Activated T-cell treated with anti-CD3 and anti-CD28 coated beads, Interleukin-2, amount 50 U/mL, for 72 hours (primary cell): ENCODE measurements around the gene ZMAT1. TPM values are rescaled to one million over a fixed set of nuclear protein-coding genes. Genes with fewer than 3 reads are reported as not detected.
"Not testable (repeated sequence)": the region's sequence is repeated elsewhere in the genome, so short reads cannot be mapped to it uniquely, and the experiment has no call there.

Experiments used
- ATAC-seq, 2 donors: fragments of 150-1000 bp; cut with Tn5 transposase; replicated peaks in 1 of 2; 2 replicates each; pipeline ENCODE4 v1.10.0; 2021; ENCODE audit warnings: moderate library complexity in 2 of 2, mild to moderate bottlenecking in 1 of 2
- DNase-seq, 2 donors: peaks; one replicate each; pipeline ENCODE4 v3.0.0; 2021 to 2022; ENCODE audit warnings: mixed read lengths in 1 of 2
- H3K27ac Mint-ChIP-seq: one replicate; pipeline ENCODE4 v1.8.0; 2022; ENCODE audit warnings: mild to moderate bottlenecking, moderate library complexity, mixed read lengths
- H3K27me3 Mint-ChIP-seq: one replicate; pipeline ENCODE4 v1.8.0; 2022; ENCODE audit warnings: low read depth, mixed read lengths
- H3K36me3 Mint-ChIP-seq, 2 donors: one replicate each; pipeline ENCODE4 v1.8.0; 2022; ENCODE audit warnings: mixed read lengths in 2 of 2, mild to moderate bottlenecking in 1 of 2; ENCODE audit not compliant: insufficient read depth in 2 of 2
- H3K4me1 Mint-ChIP-seq: one replicate; pipeline ENCODE4 v1.8.0; 2022; ENCODE audit warnings: low read depth, mixed read lengths
- H3K4me3 Mint-ChIP-seq, 2 donors: one replicate each; pipeline ENCODE4 v1.8.0; 2022; ENCODE audit warnings: mild to moderate bottlenecking in 2 of 2, mixed read lengths in 2 of 2, moderate library complexity in 2 of 2
- H3K9me3 Mint-ChIP-seq, 2 donors: one replicate each; pipeline ENCODE4 v1.8.0; 2022; ENCODE audit warnings: mixed read lengths in 2 of 2
- total RNA-seq, 2 donors: library from RNA; stranded (reverse); gene quantifications; one replicate each; pipeline ENCODE4 v1.2.3, GENCODE V29; 2022

ZMAT1 gene
- total RNA-seq = 1 to 10 TPM; 7.8 to 9.2 TPM

DNA sequence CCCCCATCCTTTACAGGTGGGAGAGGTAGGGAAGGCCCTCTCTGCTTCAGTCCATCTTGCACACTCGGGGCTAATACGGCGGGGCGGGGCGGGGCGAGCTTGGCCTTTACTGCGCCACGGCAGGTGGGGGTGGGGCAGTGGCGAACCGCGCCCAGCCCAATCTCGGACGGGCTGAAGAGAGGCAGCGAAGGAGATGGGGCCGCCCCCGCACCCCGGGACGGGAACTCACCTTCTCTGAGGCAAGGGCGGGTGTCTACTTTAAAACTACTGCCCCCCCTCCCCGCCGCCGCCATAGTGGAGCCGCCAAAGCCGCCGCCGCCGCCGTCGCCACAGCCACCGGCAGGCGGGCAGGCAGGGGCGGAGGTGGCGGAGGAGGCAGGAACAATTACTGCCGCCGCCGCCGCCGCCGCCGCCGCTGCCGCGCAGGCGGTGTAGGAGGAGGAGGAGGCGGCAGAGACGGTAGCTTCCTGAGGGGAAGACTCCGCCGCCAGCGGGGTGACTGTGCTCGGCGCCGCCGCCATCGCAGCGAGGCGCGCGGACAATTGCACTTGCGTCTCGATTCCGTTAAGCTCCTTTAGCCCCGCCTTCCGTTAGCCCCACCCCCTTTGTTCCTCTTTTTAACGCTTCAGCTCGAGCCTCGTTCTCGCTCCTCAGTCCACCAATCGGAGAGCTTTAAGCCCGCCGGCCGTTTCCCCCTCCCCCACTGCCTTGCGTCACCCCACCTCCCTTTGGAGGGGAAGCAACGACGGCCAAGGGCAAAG lies at the start of gene ZMAT1:
TSS of gene ZMAT1 (minus strand) at position 540 of the 761 bp plus-strand sequence. CDS start at position 521, 19 bp downstream.
- ATAC-seq = peak; percentile 90 to 91
- Mint-ChIP-seq H3K4me1 (no peaks in the 10 kb centered on the region), H3K27ac (peak within 1 kb of the TSS; percentile 72), H3K4me3 (peak within 1 kb of the TSS; percentile 73 to 96), H3K9me3 (peaks cover 0 to 7% of the 10 kb centered on the region in 2 donors), H3K36me3 (peaks cover 4 to 9% of the 10 kb centered on the region in 2 donors), H3K27me3 (peaks cover 19% of the 10 kb centered on the region)
- peak; percentile 89 to 92 for DNase-seq

DNA sequence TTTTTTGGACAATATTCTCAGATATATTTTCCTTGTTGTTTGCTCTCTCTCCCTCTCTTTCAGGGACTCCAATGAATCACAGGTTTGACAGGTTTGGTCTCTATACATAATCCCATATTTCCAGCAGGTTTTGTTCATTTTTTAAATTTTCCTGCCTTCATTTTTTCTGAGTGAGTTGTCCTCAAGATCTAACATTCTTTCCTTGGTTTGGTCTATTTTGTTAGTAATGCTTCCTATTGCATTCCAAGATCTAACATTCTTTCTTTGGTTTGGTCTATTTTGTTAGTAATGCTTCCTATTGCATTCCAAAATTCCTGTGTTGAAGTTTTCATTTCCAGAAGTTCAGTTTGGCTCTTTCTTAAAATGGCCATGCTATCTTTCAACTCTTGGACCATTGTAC lies 45.3 kb upstream of the ZMAT1 start:
- H3K9me3 Mint-ChIP-seq = peaks cover 0 to 3% of the 10 kb centered on the region in 2 donors
- no peak for DNase-seq
- ATAC-seq = no peak
- H3K27me3 Mint-ChIP-seq = peaks cover 42% of the 10 kb centered on the region
- H3K36me3 Mint-ChIP-seq = peaks cover 0 to 2% of the 10 kb centered on the region in 2 donors
- H3K27ac Mint-ChIP-seq = no peak overlapping the region
- H3K4me3 Mint-ChIP-seq = no peak overlapping the region
- no peaks in the 10 kb centered on the region for H3K4me1 Mint-ChIP-seq

DNA sequence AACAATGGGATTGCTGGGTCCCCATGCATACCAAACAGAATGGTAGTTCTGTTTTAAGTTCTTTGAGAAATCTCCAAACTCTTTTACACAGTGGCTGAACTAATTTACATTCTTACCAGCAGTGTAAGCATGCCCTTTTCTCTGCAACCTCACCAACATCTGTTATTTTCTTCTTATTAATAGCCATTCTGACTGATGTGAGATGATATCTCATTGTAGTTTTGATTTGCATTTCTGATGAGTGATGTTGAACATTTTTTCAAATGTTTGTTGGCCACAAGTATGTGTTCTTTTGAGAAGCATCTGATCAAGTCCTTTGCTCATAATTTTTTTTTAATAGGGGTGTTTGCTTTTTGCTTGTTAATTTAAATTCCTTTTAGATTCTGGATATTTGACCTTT lies 41.2 kb upstream of the ZMAT1 start:
- no peak overlapping the region for H3K27ac Mint-ChIP-seq
- DNase-seq (no peak), ATAC-seq (no peak)
- peaks cover 0 to 2% of the 10 kb centered on the region in 2 donors for H3K36me3 Mint-ChIP-seq
- H3K9me3 Mint-ChIP-seq = peaks cover 0 to 3% of the 10 kb centered on the region in 2 donors
- no peaks in the 10 kb centered on the region for H3K4me1 Mint-ChIP-seq
- peaks cover 37% of the 10 kb centered on the region for H3K27me3 Mint-ChIP-seq
- H3K4me3 Mint-ChIP-seq = no peak overlapping the region

DNA sequence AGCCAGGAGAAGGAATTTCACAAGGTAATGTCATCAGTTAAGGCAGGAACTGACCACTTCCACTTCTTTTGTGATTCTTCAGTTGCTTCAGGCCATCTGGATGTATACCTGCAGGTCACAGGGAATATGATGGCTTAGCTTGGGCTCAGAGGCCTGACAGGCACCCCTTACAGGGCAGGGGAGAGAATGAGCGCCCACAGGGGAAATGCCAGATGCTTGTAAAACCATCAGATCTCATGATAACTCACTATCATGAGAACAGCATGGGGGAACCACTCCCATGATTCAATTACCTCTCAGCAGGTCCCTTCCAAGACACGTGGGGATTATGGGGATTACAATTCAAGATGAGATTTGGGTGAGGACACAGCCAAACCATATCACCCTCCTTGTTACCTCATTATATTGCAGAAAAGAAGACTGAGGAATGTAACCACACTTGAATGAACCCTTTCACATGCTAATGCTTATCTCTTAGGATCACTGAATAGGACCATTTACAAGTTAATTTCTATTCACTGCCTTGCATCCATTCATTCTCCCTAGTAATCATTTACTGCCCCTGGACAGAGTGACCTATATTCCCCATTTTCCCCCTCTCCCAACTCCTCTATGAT lies 33.2 kb upstream of the ZMAT1 start:
- not testable (repeated sequence) for DNase-seq, ATAC-seq, H3K9me3 Mint-ChIP-seq, H3K4me3 Mint-ChIP-seq, H3K27ac Mint-ChIP-seq, H3K4me1 Mint-ChIP-seq, H3K36me3 Mint-ChIP-seq
- H3K27me3 Mint-ChIP-seq = peaks cover 18% of the 10 kb centered on the region

DNA sequence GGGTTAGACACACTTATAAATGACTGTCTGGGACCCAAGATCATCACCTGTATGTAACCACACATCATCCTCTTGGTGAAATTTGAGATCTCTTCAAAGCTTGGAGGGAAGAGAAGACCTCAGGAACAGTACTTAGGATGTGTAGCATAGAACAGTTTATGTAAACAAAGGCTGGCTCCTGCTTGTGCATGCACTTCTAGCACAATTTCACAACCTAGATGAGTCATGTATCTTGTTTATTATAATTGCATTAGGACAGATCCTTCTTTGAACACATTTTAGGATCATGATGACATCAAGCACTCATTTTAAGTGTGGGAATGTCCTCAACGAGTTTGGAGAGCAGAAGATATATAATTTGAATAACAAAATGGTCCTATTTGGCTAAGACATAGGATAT lies 26.3 kb upstream of the ZMAT1 start:
- Mint-ChIP-seq H3K9me3 (peaks cover 3 to 7% of the 10 kb centered on the region in 2 donors), H3K36me3 (peaks cover 0 to 1% of the 10 kb centered on the region in 2 donors), H3K4me1 (no peaks in the 10 kb centered on the region), H3K4me3 (no peak overlapping the region), H3K27ac (no peak overlapping the region), H3K27me3 (peaks cover 42% of the 10 kb centered on the region)
- DNase-seq (no peak), ATAC-seq (no peak)

DNA sequence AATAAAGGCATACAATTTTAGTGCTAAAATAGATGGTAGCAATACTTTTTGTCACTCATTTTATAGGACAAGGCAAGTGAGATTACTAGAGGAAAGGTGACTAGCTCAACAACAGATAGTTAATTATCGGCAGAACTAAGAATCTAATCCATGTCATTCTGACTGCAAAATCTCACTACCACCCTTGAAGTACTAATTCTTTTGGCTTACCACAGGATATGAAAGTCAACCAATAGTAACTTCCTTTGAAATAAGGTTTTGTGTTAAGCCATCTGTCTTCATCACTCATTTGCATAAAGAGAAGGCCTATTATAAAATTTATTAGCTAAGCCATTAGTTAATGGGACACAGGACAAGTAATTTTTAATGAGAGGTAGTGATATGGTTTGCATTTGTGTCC lies 25.3 kb upstream of the ZMAT1 start:
- peaks cover 6 to 7% of the 10 kb centered on the region in 2 donors for H3K9me3 Mint-ChIP-seq
- ATAC-seq (no peak), DNase-seq (no peak)
- H3K4me1 Mint-ChIP-seq = no peaks in the 10 kb centered on the region
- H3K27ac Mint-ChIP-seq = no peak overlapping the region
- peaks cover 44% of the 10 kb centered on the region for H3K27me3 Mint-ChIP-seq
- no peak overlapping the region for H3K4me3 Mint-ChIP-seq
- H3K36me3 Mint-ChIP-seq = peaks cover 0 to 1% of the 10 kb centered on the region in 2 donors

DNA sequence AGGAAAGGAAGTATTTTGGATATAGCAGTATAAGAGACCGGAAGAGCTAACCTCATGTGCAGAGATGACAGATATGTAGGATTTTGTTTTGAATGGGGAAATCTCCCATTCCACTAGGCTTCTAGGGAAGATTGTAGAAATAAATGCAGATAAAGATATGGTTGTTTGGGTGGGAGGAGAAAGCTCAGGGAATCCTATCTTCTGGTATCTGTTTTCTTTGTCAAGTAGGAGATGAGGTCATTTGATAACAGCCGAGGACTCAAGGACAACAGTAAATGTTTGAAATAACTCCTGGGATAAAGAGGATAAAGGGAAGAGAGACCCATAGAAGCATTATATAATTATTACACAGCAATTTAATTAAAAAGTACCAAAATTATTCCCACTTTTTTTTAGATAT lies 24.7 kb upstream of the ZMAT1 start:
- Mint-ChIP-seq H3K4me3 (no peak overlapping the region), H3K27ac (no peak overlapping the region), H3K9me3 (peaks cover 6 to 7% of the 10 kb centered on the region in 2 donors), H3K27me3 (peaks cover 41% of the 10 kb centered on the region), H3K36me3 (peaks cover 0 to 1% of the 10 kb centered on the region in 2 donors), H3K4me1 (no peaks in the 10 kb centered on the region)
- DNase-seq = no peak
- ATAC-seq = no peak

DNA sequence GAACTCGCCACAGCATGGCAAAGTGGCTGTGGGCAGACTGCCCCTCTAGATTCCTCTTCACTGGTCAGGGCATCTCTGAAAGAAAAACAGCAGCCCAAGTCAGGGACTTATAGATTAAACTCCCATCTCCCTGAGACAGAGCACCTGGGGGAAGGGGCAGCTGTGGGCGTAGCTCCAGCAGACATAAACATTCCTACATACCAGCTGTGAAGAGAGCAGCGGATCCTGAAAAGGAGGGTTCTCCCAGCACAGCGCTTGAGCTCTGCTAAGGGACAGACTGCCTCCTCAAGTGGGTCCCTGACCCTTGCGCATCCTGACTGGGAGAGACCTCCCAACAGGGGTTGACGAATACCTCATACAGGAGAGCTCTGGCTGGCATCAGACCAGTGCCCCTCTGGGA lies 18.8 kb upstream of the ZMAT1 start:
- no peak for ATAC-seq
- no peak overlapping the region for H3K27ac Mint-ChIP-seq
- no peak for DNase-seq
- H3K4me1 Mint-ChIP-seq = no peaks in the 10 kb centered on the region
- no peak overlapping the region for H3K4me3 Mint-ChIP-seq
- H3K36me3 Mint-ChIP-seq = peaks cover 0 to 1% of the 10 kb centered on the region in 2 donors
- peaks cover 4 to 7% of the 10 kb centered on the region in 2 donors for H3K9me3 Mint-ChIP-seq
- H3K27me3 Mint-ChIP-seq = peaks cover 57% of the 10 kb centered on the region

DNA sequence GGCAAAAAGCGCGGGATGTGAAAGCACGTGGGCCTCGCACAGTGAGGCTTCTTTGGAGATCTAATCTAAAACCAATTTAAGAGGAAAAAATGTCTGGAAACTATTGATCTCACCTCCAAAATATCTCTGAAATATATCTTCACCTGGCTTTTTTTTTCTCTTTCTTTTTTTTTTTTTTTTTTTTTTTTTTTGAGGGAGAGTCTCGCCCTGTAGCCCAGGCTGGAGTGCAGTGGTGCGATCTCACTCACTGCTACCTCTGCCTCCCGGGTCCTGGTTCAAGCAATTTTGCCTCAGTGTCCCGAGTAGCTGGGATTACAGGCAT lies 383 bp upstream of the ZMAT1 start:
- Mint-ChIP-seq H3K36me3 (peaks cover 4 to 9% of the 10 kb centered on the region in 2 donors), H3K27me3 (peaks cover 19% of the 10 kb centered on the region), H3K4me1 (no peaks in the 10 kb centered on the region), H3K9me3 (peaks cover 0 to 7% of the 10 kb centered on the region in 2 donors), H3K4me3 (peak overlapping the region; percentile 73 to 80), H3K27ac (no peak overlapping the region)
- no peak for ATAC-seq
- no peak for DNase-seq

DNA sequence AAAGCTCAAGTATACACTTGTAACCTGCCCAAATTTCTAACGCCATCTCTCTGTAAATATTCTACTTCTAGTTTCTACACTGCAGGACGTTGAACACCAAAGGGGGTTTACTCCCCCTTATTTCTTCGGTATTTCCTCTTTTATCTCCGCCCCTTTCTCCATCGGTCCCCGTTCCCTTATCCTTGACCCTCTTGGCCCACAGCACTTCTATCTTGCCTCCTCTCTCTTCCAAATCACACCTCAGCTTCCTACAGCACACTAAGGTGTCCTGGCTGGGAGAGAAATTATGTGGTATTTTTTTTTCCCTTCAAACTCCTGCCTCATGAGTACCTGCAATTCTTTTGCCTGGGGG lies 715 bp downstream of the ZMAT1 start:
- Mint-ChIP-seq H3K9me3 (peaks cover 0 to 7% of the 10 kb centered on the region in 2 donors), H3K27ac (peak overlapping the region; percentile 72), H3K4me3 (peak overlapping the region; percentile 73 to 96), H3K36me3 (peaks cover 4 to 9% of the 10 kb centered on the region in 2 donors), H3K27me3 (peaks cover 19% of the 10 kb centered on the region), H3K4me1 (no peaks in the 10 kb centered on the region)
- ATAC-seq (no peak), DNase-seq (no peak)

DNA sequence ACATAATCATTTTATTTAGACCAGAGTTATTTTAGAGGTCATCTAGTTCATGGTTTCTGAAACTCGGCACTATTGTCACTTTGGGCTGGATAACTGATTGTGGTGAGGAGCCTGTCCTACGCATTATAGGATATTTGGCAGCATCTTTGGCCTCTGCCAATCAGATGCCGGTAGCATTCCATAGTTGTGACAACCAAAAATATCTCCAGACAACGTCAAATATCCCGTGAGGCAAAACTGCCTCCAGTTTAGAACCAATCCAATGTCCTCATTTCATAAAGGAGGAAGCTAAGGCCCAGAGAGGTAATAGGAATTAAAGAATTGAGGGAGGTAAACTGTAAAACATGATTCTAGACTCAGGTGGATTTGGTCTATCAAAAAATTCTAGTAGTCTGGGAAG lies 6.1 kb downstream of the ZMAT1 start:
- Mint-ChIP-seq H3K36me3 (no peaks in the 10 kb centered on the region), H3K9me3 (no peaks in the 10 kb centered on the region), H3K27ac (no peak overlapping the region), H3K4me1 (no peaks in the 10 kb centered on the region), H3K27me3 (no peaks in the 10 kb centered on the region), H3K4me3 (no peak overlapping the region)
- DNase-seq = no peak
- no peak for ATAC-seq

DNA sequence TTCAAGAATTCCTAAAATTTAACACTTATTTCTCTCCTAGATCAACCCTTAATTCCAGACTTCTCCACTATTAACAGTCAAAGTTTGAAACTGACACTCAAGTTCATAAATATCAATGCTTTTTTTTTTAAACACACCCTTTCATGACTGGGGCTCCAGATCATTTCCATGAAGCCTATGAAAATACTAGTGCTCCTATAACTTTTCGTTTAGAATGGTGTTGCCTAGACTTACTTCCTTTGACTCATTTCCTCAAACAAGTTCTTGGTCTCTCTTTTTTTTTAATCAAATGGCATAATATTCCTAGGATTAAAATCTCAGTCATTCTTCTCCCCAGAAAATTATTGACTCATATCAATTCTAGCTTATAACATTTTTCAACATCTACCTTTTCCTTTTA lies 13.1 kb downstream of the ZMAT1 start:
- no peak overlapping the region for H3K27ac Mint-ChIP-seq
- H3K36me3 Mint-ChIP-seq = no peaks in the 10 kb centered on the region
- no peak overlapping the region for H3K4me3 Mint-ChIP-seq
- H3K9me3 Mint-ChIP-seq = peaks cover 0 to 3% of the 10 kb centered on the region in 2 donors
- no peak for ATAC-seq
- DNase-seq = no peak
- no peaks in the 10 kb centered on the region for H3K4me1 Mint-ChIP-seq
- H3K27me3 Mint-ChIP-seq = no peaks in the 10 kb centered on the region

DNA sequence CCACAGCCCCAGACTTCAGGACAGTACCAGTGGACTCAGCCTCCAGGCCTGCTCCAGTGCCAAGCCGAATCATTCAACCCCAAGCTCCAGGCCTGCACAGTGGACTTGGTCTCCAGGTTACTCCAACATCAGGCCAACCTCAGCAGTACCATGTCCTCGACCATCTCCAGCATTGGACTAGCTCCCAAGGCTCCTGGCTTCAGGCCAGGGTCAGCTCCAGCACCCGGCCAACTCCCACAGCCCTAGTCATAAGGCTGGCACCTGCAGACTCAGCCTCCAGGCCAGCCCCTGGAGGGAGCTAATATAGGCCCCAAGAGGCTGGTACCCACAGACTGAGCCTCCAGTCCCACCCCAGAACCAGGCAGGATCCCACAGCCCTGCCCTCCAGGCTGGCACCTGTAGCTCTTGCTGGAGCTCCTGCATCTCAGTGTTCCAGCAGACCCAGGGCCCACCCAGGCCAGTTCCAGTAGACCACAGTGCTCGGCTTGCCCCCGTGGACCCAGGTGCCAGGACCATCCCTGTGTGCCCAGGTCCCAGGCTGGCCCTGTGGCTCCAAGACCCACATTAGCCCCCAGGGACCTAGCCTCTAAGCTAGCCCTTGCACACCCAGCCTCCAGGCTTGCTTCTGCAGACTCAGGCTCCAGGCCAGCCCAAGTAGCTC lies 25.6 kb downstream of the ZMAT1 start:
- Mint-ChIP-seq H3K27me3 (no peaks in the 10 kb centered on the region), H3K4me1 (no peaks in the 10 kb centered on the region)
- no peak for ATAC-seq

More for the DNA sequence above, 25.6 kb downstream of the ZMAT1 start:
- no peak overlapping the region for H3K4me3 Mint-ChIP-seq
- no peak overlapping the region for H3K27ac Mint-ChIP-seq
- peaks cover 6 to 8% of the 10 kb centered on the region in 2 donors for H3K36me3 Mint-ChIP-seq
- no peak for DNase-seq
- peaks cover 0 to 13% of the 10 kb centered on the region in 2 donors for H3K9me3 Mint-ChIP-seq
